Panc1 (cell line): ENCODE data around the gene FAM13C. TPM values are rescaled to one million over a fixed set of nuclear protein-coding genes. Genes with fewer than 3 reads are reported as not detected.

ENCODE experiments used
- ATAC-seq: fragments of 200-7000 bp; cut with Tn5 transposase; 2 replicates; pipeline ENCODE4 v1.9.1; 2020; ENCODE audit warnings: mild to moderate bottlenecking, moderate library complexity
- BruUV-seq: library from RNA; stranded (reverse); fragments of 400-500 nt; replicated peaks from 2 replicates; lab custom pipeline; 2021; lab: Mats Ljungman, UMichigan
- CTCF ChIA-PET: fragments of 300-600 bp; sonication (Branson Sonifier 250); formaldehyde crosslinking; loops from one replicate; lab custom pipeline; 2022; ENCODE audit warnings: antibody characterized with exemption; lab: Charles Lee
- POLR2A ChIA-PET: fragments of 300-600 bp; sonication (Branson Sonifier 250); formaldehyde crosslinking; loops from one replicate; lab custom pipeline; 2022; ENCODE audit warnings: antibody characterized with exemption; lab: Charles Lee
- DNase-seq: peaks from one replicate; pipeline ENCODE4 v3.0.0-alpha.2; 2010; ENCODE audit warnings: low read depth, low spot score
- H3K27ac ChIP-seq: 2 replicates; pipeline ENCODE4 v1.5.1; 2011; ENCODE audit warnings: mild to moderate bottlenecking, low read length, inconsistent platforms
- H3K27me3 ChIP-seq: fragments of 200-500 bp; sonication (Bioruptor generic); 2 replicates; pipeline ENCODE4 v1.6.0; 2014; ENCODE audit warnings: low read length, inconsistent platforms; ENCODE audit not compliant: control insufficient read depth, insufficient read depth
- H3K36me3 ChIP-seq: fragments of 200-500 bp; sonication (Bioruptor generic); 2 replicates; pipeline ENCODE4 v1.5.1; 2014; ENCODE audit warnings: inconsistent platforms, mild to moderate bottlenecking, low read length, moderate library complexity; ENCODE audit not compliant: control insufficient read depth, insufficient read depth
- H3K4me1 ChIP-seq: 2 replicates; pipeline ENCODE4 v1.5.1; 2011; ENCODE audit warnings: inconsistent platforms, mild to moderate bottlenecking, low read length, moderate library complexity; ENCODE audit not compliant: control insufficient read depth, insufficient read depth
- H3K4me3 ChIP-seq, 2 experiments: 2 replicates each; pipeline ENCODE4 v1.5.1; 2011 to 2012; ENCODE audit warnings: low read depth in 2 of 2, low read length in 2 of 2, mild to moderate bottlenecking in 2 of 2, inconsistent platforms in 1 of 2, moderate library complexity in 1 of 2
- H3K9me3 ChIP-seq: fragments of 200-500 bp; sonication (Bioruptor generic); 2 replicates; pipeline ENCODE4 v1.5.1; 2014; ENCODE audit warnings: low read depth, mild to moderate bottlenecking, inconsistent platforms, low read length, moderate library complexity; ENCODE audit not compliant: control insufficient read depth, insufficient read depth
- CTCF ChIP-seq: fragments of 450-650 bp; IDR thresholded peaks from 2 replicates; pipeline ENCODE4 v1.5.1; 2017; ENCODE audit warnings: mild to moderate bottlenecking
- POLR2AphosphoS5 ChIP-seq: IDR thresholded peaks from 2 replicates; pipeline ENCODE4 v1.6.1; 2012; ENCODE audit warnings: mild to moderate bottlenecking, low read depth, low read length, moderate library complexity
- REST ChIP-seq, 2 experiments: IDR thresholded peaks; 2 replicates each; pipeline ENCODE4 v1.6.1; 2011 to 2012; ENCODE audit warnings: low read depth in 2 of 2, control low read depth in 1 of 2, low read length in 1 of 2, mild to moderate bottlenecking in 1 of 2, moderate library complexity in 1 of 2; ENCODE audit not compliant: insufficient read depth in 1 of 2
- SIN3A ChIP-seq: IDR thresholded peaks from 2 replicates; pipeline ENCODE4 v1.6.1; 2012; ENCODE audit warnings: low read depth, mild to moderate bottlenecking, low read length, moderate library complexity, borderline replicate concordance; ENCODE audit not compliant: insufficient read depth
- TCF7L2 ChIP-seq: IDR thresholded peaks from 2 replicates; pipeline ENCODE4 v1.6.1; 2011; ENCODE audit warnings: mild to moderate bottlenecking, low read depth, low read length, inconsistent platforms
- in situ Hi-C: cut with HindIII; loops from 2 replicates; pipeline ENCODE4 v1.10.0; 2016; ENCODE audit warnings: low sequenced_read_pairs, low pct_unique_long_range_greater_than_20kb
- intact Hi-C: fragments of 100-400 bp; cut with micrococcal nuclease; formaldehyde crosslinking; loops from one replicate; pipeline ENCODE4 v1.10.0; 2022; ENCODE audit not compliant: unreplicated experiment
- total RNA-seq: library from RNA; stranded (reverse); gene quantifications from one replicate; pipeline ENCODE4 v1.2.1, GENCODE V29; 2021; ENCODE audit not compliant: unreplicated experiment

Gene FAM13C
- total RNA-seq, 1 experiment from 2014 or later: not detected

GRCh38 chr10:59387951-59388670 lies 25.8 kb upstream of the FAM13C start:
- DNase-seq (no peak), ATAC-seq (no peak)
- H3K4me3 ChIP-seq: no peak overlapping the region
- intact Hi-C loops: no loop called here
- TF ChIP-seq SIN3A (no peak), TCF7L2 (no peak), POLR2AphosphoS5 (no peak), REST (IDR thresholded peaks at IDR 0.05; ENCODE audit: insufficient read depth in 1 of 2, low read depth in 2 of 2, low read length in 1 of 2) (no peak), CTCF (no peak)
- POLR2A ChIA-PET: no interaction called here
- H3K36me3 ChIP-seq: no peaks in the 10 kb centered on the region
- in situ Hi-C loops: no loop called here
- BruUV-seq: no TSS peak
- H3K27ac ChIP-seq: no peak overlapping the region
- H3K9me3 ChIP-seq: no peaks in the 10 kb centered on the region
- no peaks in the 10 kb centered on the region for H3K27me3 ChIP-seq
- CTCF ChIA-PET: no interaction called here
- no peaks in the 10 kb centered on the region for H3K4me1 ChIP-seq

DNA sequence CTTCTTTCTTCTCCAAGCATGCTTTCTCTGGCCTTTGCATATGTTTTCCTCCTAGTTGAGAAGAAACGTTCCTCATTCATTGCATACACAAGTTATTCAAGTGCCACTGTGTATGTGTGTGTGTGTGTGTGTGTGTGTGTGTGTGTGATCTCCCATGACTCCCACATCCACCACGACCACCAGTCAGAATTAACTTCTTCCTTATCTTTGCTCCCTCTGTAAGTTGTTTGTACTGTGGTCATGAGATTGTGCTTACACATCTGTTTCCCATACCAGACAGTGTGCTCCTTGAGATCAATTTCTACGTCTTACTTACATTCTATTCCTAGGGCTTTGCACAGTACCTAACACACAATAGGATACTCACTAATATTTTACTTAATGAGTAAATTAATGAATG lies 22.4 kb upstream of the FAM13C start:
- POLR2A ChIA-PET: no interaction called here
- H3K4me3 ChIP-seq: no peak overlapping the region
- CTCF ChIA-PET: no interaction called here
- in situ Hi-C loops: no loop called here
- no peak overlapping the region for H3K27ac ChIP-seq
- no peak for TF ChIP-seq POLR2AphosphoS5
- no peak for TF ChIP-seq TCF7L2
- no peak for TF ChIP-seq CTCF
- no peak for TF ChIP-seq REST (IDR thresholded peaks at IDR 0.05; ENCODE audit: insufficient read depth in 1 of 2, low read depth in 2 of 2, low read length in 1 of 2)
- TF ChIP-seq SIN3A: no peak
- intact Hi-C loops: no loop called here
- H3K36me3 ChIP-seq: no peaks in the 10 kb centered on the region
- no peak for ATAC-seq
- H3K9me3 ChIP-seq: no peaks in the 10 kb centered on the region
- no TSS peak for BruUV-seq
- no peaks in the 10 kb centered on the region for H3K4me1 ChIP-seq
- DNase-seq: no peak
- H3K27me3 ChIP-seq: no peaks in the 10 kb centered on the region
